Keratinocyte (primary cell): ENCODE results near the gene RSPH9. TPM values are rescaled to one million over a fixed set of nuclear protein-coding genes. Genes with fewer than 3 reads are reported as not detected.

ENCODE experiments used
- DNase-seq: peaks from one replicate; pipeline ENCODE4 v3.0.0-alpha.2; 2011; ENCODE audit warnings: low read depth, missing footprints, low spot score
- FAIRE-seq: peaks from 2 replicates; lab custom pipeline; 2011; peaks lifted over from hg19 to GRCh38; lab: Jason Lieb, UNC
- H2AFZ ChIP-seq: 2 replicates; pipeline ENCODE4 v1.6.0; 2012; ENCODE audit warnings: low read length, control low read depth, inconsistent platforms; ENCODE audit not compliant: control insufficient read depth
- H3K27ac ChIP-seq: 2 replicates; pipeline ENCODE4 v1.5.1; 2011; ENCODE audit warnings: low read length; ENCODE audit not compliant: control insufficient read depth, insufficient read depth
- H3K27me3 ChIP-seq: 3 replicates; pipeline ENCODE4 v1.6.0; 2011; ENCODE audit warnings: low read length; ENCODE audit not compliant: control insufficient read depth, insufficient read depth; ENCODE audit errors: extremely low read depth
- H3K36me3 ChIP-seq, 2 experiments: 2 replicates in 1 of 2; 3 replicates in 1 of 2; pipeline ENCODE4 v1.5.1; 2011; ENCODE audit warnings: low read length in 2 of 2, mild to moderate bottlenecking in 1 of 2; ENCODE audit not compliant: control insufficient read depth in 2 of 2, insufficient read depth in 2 of 2; ENCODE audit errors: extremely low read depth in 1 of 2
- H3K4me1 ChIP-seq: 3 replicates; pipeline ENCODE4 v1.5.1; 2011; ENCODE audit warnings: low read length; ENCODE audit not compliant: control insufficient read depth, insufficient read depth; ENCODE audit errors: extremely low read depth
- H3K4me2 ChIP-seq: 3 replicates; pipeline ENCODE4 v1.6.0; 2011; ENCODE audit warnings: low read depth, low read length; ENCODE audit not compliant: control insufficient read depth, insufficient read depth; ENCODE audit errors: extremely low read depth
- H3K4me3 ChIP-seq, 3 experiments: fragments of 200-600 bp in 1 of 3; sonication (generic) in 1 of 3; 2 replicates in 2 of 3; 3 replicates in 1 of 3; pipeline ENCODE4 v1.5.1; 2011 to 2016; ENCODE audit warnings: low read length in 3 of 3, mild to moderate bottlenecking in 3 of 3, control low read depth in 2 of 3, inconsistent platforms in 1 of 3, low read depth in 1 of 3, mixed read lengths in 1 of 3, mixed run types in 1 of 3, moderate library complexity in 1 of 3; ENCODE audit not compliant: control insufficient read depth in 2 of 3, insufficient read depth in 2 of 3; ENCODE audit errors: extremely low read depth in 1 of 3
- H3K79me2 ChIP-seq: 2 replicates; pipeline ENCODE4 v1.6.0; 2012; ENCODE audit warnings: low read length; ENCODE audit not compliant: control insufficient read depth, insufficient read depth
- H3K9ac ChIP-seq: 3 replicates; pipeline ENCODE4 v1.6.0; 2011; ENCODE audit warnings: low read length; ENCODE audit not compliant: control insufficient read depth, insufficient read depth; ENCODE audit errors: extremely low read depth
- H3K9me1 ChIP-seq: 3 replicates; pipeline ENCODE4 v1.6.0; 2011; ENCODE audit warnings: low read length; ENCODE audit not compliant: control insufficient read depth, insufficient read depth; ENCODE audit errors: extremely low read depth
- H3K9me3 ChIP-seq: 2 replicates; pipeline ENCODE4 v1.5.1; 2012; ENCODE audit warnings: low read depth, low read length; ENCODE audit not compliant: control insufficient read depth
- H4K20me1 ChIP-seq: 3 replicates; pipeline ENCODE4 v1.6.0; 2011; ENCODE audit warnings: low read length; ENCODE audit not compliant: control insufficient read depth, insufficient read depth; ENCODE audit errors: extremely low read depth
- EZH2 ChIP-seq: IDR thresholded peaks from one replicate; pipeline ENCODE4 v1.6.1; 2012; ENCODE audit warnings: inconsistent platforms, mild to moderate bottlenecking, low read length, moderate library complexity
- dilution Hi-C: fragments of 300-500 bp; cut with MboI; formaldehyde crosslinking; loops from one replicate; pipeline ENCODE4 v1.7.0; 2020; ENCODE audit warnings: low sequenced_read_pairs; ENCODE audit not compliant: extremely low pct_ligation_motif_present
- polyA plus RNA-seq, 5 experiments: library from polyadenylated mRNA; depleted of rRNA in 3 of 5; stranded (reverse) in 3 of 5; stranded (forward) in 1 of 5; unstranded in 1 of 5; fragments of >200 nt; gene quantifications; 1 replicate in 1 of 5; 2 replicates in 3 of 5; 3 replicates in 1 of 5; pipeline versions ENCODE4 v1.2.1 to v1.2.3, GENCODE V29; 2011 to 2012; ENCODE audit warnings: missing spikeins in 2 of 5, low read depth in 1 of 5, low replicate concordance in 1 of 5
- TF ChIP-seq, protein P1 (sequence below), 3 experiments: IDR thresholded peaks in 1 of 3; conservative IDR thresholded peaks in 1 of 3; optimal IDR thresholded peaks in 1 of 3; 2 replicates in 2 of 3; 3 replicates in 1 of 3; pipeline versions ENCODE3 to v1.5.1; 2011; ENCODE audit warnings: low read length in 3 of 3, mild to moderate bottlenecking in 3 of 3, moderate library complexity in 2 of 3, control low read depth in 1 of 3, inconsistent platforms in 1 of 3; ENCODE audit not compliant: insufficient read depth in 2 of 3; ENCODE audit errors: extremely low read depth in 1 of 3

Gene RSPH9
- polyA plus RNA-seq, 1 donor (not counting 4 experiments of a cell fraction or from before 2014, with no cell fraction given): not detected

- Histone ChIP-seq H3K4me3 (no peak overlapping the region), H3K27ac (no peak overlapping the region), H3K79me2 (no peaks in the 10 kb centered on the region), H3K27me3 (no peaks in the 10 kb centered on the region), H3K9ac (no peak overlapping the region), H3K9me1 (peaks cover 2% of the 10 kb centered on the region), H2AFZ (no peak overlapping the region), H3K36me3 (peaks cover 24 to 26% of the 10 kb centered on the region in 2 experiments), H4K20me1 (no peaks in the 10 kb centered on the region), H3K4me2 (no peak overlapping the region), H3K4me1 (peaks cover 24% of the 10 kb centered on the region), H3K9me3 (no peaks in the 10 kb centered on the region)
- DNase-seq: no peak
- dilution Hi-C loops: no loop called here
- TF ChIP-seq, protein P1, sequence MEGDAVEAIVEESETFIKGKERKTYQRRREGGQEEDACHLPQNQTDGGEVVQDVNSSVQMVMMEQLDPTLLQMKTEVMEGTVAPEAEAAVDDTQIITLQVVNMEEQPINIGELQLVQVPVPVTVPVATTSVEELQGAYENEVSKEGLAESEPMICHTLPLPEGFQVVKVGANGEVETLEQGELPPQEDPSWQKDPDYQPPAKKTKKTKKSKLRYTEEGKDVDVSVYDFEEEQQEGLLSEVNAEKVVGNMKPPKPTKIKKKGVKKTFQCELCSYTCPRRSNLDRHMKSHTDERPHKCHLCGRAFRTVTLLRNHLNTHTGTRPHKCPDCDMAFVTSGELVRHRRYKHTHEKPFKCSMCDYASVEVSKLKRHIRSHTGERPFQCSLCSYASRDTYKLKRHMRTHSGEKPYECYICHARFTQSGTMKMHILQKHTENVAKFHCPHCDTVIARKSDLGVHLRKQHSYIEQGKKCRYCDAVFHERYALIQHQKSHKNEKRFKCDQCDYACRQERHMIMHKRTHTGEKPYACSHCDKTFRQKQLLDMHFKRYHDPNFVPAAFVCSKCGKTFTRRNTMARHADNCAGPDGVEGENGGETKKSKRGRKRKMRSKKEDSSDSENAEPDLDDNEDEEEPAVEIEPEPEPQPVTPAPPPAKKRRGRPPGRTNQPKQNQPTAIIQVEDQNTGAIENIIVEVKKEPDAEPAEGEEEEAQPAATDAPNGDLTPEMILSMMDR (optimal IDR thresholded peaks at IDR 0.05 in 1 of 3, IDR thresholded peaks at IDR 0.05 in 1 of 3, conservative IDR thresholded peaks at IDR 0.05 in 1 of 3; ENCODE audit: extremely low read depth in 1 of 3, insufficient read depth in 2 of 3, low read length in 3 of 3): no peak
- no peak for TF ChIP-seq EZH2
- FAIRE-seq: no peak
These were observed 25.2 kb downstream of the RSPH9 start for GRCh38 chr6:43669922-43670622.

- Histone ChIP-seq H3K27ac (no peak overlapping the region), H3K4me3 (no peak overlapping the region), H4K20me1 (no peaks in the 10 kb centered on the region), H3K9ac (no peak overlapping the region), H3K4me1 (peaks cover 20% of the 10 kb centered on the region), H2AFZ (no peak overlapping the region), H3K4me2 (no peak overlapping the region), H3K9me3 (no peaks in the 10 kb centered on the region), H3K27me3 (no peaks in the 10 kb centered on the region), H3K9me1 (peaks cover 2% of the 10 kb centered on the region), H3K36me3 (peaks cover 29 to 31% of the 10 kb centered on the region in 2 experiments), H3K79me2 (no peaks in the 10 kb centered on the region)
- TF ChIP-seq, protein P1 (optimal IDR thresholded peaks at IDR 0.05 in 1 of 3, IDR thresholded peaks at IDR 0.05 in 1 of 3, conservative IDR thresholded peaks at IDR 0.05 in 1 of 3; ENCODE audit: extremely low read depth in 1 of 3, insufficient read depth in 2 of 3, low read length in 3 of 3): no peak
- TF ChIP-seq EZH2: no peak
- dilution Hi-C loops: no loop called here
- FAIRE-seq (no peak), DNase-seq (no peak)
These were observed 25.8 kb downstream of the RSPH9 start for GRCh38 chr6:43670623-43670986.
